Keratinocyte (primary cell): ENCODE measurements around the gene KLRD1. TPM values are rescaled to one million over a fixed set of nuclear protein-coding genes. Genes with fewer than 3 reads are reported as not detected.
"Not testable (repeated sequence)": the region's sequence is repeated elsewhere in the genome, so short reads cannot be mapped to it uniquely, and the experiment has no call there.

Source experiments
- DNase-seq: peaks from one replicate; pipeline ENCODE4 v3.0.0-alpha.2; 2011; ENCODE audit warnings: low read depth, missing footprints, low spot score
- FAIRE-seq: peaks from 2 replicates; lab custom pipeline; 2011; peaks lifted over from hg19 to GRCh38; lab: Jason Lieb, UNC
- H2AFZ ChIP-seq: 2 replicates; pipeline ENCODE4 v1.6.0; 2012; ENCODE audit warnings: low read length, control low read depth, inconsistent platforms; ENCODE audit not compliant: control insufficient read depth
- H3K27ac ChIP-seq: 2 replicates; pipeline ENCODE4 v1.5.1; 2011; ENCODE audit warnings: low read length; ENCODE audit not compliant: control insufficient read depth, insufficient read depth
- H3K27me3 ChIP-seq: 3 replicates; pipeline ENCODE4 v1.6.0; 2011; ENCODE audit warnings: low read length; ENCODE audit not compliant: control insufficient read depth, insufficient read depth; ENCODE audit errors: extremely low read depth
- H3K36me3 ChIP-seq, 2 experiments: 2 replicates in 1 of 2; 3 replicates in 1 of 2; pipeline ENCODE4 v1.5.1; 2011; ENCODE audit warnings: low read length in 2 of 2, mild to moderate bottlenecking in 1 of 2; ENCODE audit not compliant: control insufficient read depth in 2 of 2, insufficient read depth in 2 of 2; ENCODE audit errors: extremely low read depth in 1 of 2
- H3K4me1 ChIP-seq: 3 replicates; pipeline ENCODE4 v1.5.1; 2011; ENCODE audit warnings: low read length; ENCODE audit not compliant: control insufficient read depth, insufficient read depth; ENCODE audit errors: extremely low read depth
- H3K4me2 ChIP-seq: 3 replicates; pipeline ENCODE4 v1.6.0; 2011; ENCODE audit warnings: low read depth, low read length; ENCODE audit not compliant: control insufficient read depth, insufficient read depth; ENCODE audit errors: extremely low read depth
- H3K4me3 ChIP-seq, 3 experiments: fragments of 200-600 bp in 1 of 3; sonication (generic) in 1 of 3; 2 replicates in 2 of 3; 3 replicates in 1 of 3; pipeline ENCODE4 v1.5.1; 2011 to 2016; ENCODE audit warnings: low read length in 3 of 3, mild to moderate bottlenecking in 3 of 3, control low read depth in 2 of 3, inconsistent platforms in 1 of 3, low read depth in 1 of 3, mixed read lengths in 1 of 3, mixed run types in 1 of 3, moderate library complexity in 1 of 3; ENCODE audit not compliant: control insufficient read depth in 2 of 3, insufficient read depth in 2 of 3; ENCODE audit errors: extremely low read depth in 1 of 3
- H3K79me2 ChIP-seq: 2 replicates; pipeline ENCODE4 v1.6.0; 2012; ENCODE audit warnings: low read length; ENCODE audit not compliant: control insufficient read depth, insufficient read depth
- H3K9ac ChIP-seq: 3 replicates; pipeline ENCODE4 v1.6.0; 2011; ENCODE audit warnings: low read length; ENCODE audit not compliant: control insufficient read depth, insufficient read depth; ENCODE audit errors: extremely low read depth
- H3K9me1 ChIP-seq: 3 replicates; pipeline ENCODE4 v1.6.0; 2011; ENCODE audit warnings: low read length; ENCODE audit not compliant: control insufficient read depth, insufficient read depth; ENCODE audit errors: extremely low read depth
- H3K9me3 ChIP-seq: 2 replicates; pipeline ENCODE4 v1.5.1; 2012; ENCODE audit warnings: low read depth, low read length; ENCODE audit not compliant: control insufficient read depth
- H4K20me1 ChIP-seq: 3 replicates; pipeline ENCODE4 v1.6.0; 2011; ENCODE audit warnings: low read length; ENCODE audit not compliant: control insufficient read depth, insufficient read depth; ENCODE audit errors: extremely low read depth
- CTCF ChIP-seq, 3 experiments: IDR thresholded peaks in 1 of 3; conservative IDR thresholded peaks in 1 of 3; optimal IDR thresholded peaks in 1 of 3; 2 replicates in 2 of 3; 3 replicates in 1 of 3; pipeline versions ENCODE3 to v1.5.1; 2011; ENCODE audit warnings: low read length in 3 of 3, mild to moderate bottlenecking in 3 of 3, moderate library complexity in 2 of 3, control low read depth in 1 of 3, inconsistent platforms in 1 of 3; ENCODE audit not compliant: insufficient read depth in 2 of 3; ENCODE audit errors: extremely low read depth in 1 of 3
- EZH2 ChIP-seq: IDR thresholded peaks from one replicate; pipeline ENCODE4 v1.6.1; 2012; ENCODE audit warnings: inconsistent platforms, mild to moderate bottlenecking, low read length, moderate library complexity
- dilution Hi-C: fragments of 300-500 bp; cut with MboI; formaldehyde crosslinking; loops from one replicate; pipeline ENCODE4 v1.7.0; 2020; ENCODE audit warnings: low sequenced_read_pairs; ENCODE audit not compliant: extremely low pct_ligation_motif_present
- polyA plus RNA-seq, 5 experiments: library from polyadenylated mRNA; depleted of rRNA in 3 of 5; stranded (reverse) in 3 of 5; stranded (forward) in 1 of 5; unstranded in 1 of 5; fragments of >200 nt; gene quantifications; 1 replicate in 1 of 5; 2 replicates in 3 of 5; 3 replicates in 1 of 5; pipeline versions ENCODE4 v1.2.1 to v1.2.3, GENCODE V29; 2011 to 2012; ENCODE audit warnings: missing spikeins in 2 of 5, low read depth in 1 of 5, low replicate concordance in 1 of 5

The KLRD1 gene
- polyA plus RNA-seq, 1 donor (not counting 4 experiments of a cell fraction or from before 2014, with no cell fraction given): under 0.01 TPM

DNA sequence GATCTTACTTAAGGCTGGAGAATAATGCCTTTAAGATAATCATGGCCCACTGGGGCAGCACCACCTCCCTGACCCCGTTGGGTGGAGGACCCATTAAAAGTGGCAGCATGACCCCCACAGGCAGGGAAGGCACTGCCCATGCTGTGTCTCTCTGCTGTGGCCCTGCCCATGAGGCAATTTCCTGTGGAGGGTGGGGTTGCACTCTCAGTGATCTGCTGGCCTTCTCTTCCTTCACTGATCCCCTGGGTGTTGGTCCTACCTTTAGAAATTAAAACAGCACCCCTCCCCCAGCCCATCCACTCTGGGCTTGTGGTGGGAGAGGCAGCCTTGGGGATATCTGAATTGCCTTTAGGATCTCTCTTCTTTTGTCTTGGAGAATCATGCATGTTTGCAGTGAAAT lies 64.9 kb downstream of the KLRD1 start:
- Histone ChIP-seq H3K4me2 (peak overlapping the region; percentile 1), H3K27me3 (no peaks in the 10 kb centered on the region), H3K9ac (no peak overlapping the region), H4K20me1 (no peaks in the 10 kb centered on the region), H3K79me2 (peaks cover 11% of the 10 kb centered on the region), H3K9me3 (peaks cover 1% of the 10 kb centered on the region), H3K27ac (no peak overlapping the region), H3K4me3 (no peak overlapping the region), H3K4me1 (peaks cover 22% of the 10 kb centered on the region), H3K36me3 (peaks cover 3 to 7% of the 10 kb centered on the region in 2 experiments), H2AFZ (peak overlapping the region; percentile 1), H3K9me1 (no peaks in the 10 kb centered on the region)
- TF ChIP-seq CTCF (optimal IDR thresholded peaks at IDR 0.05 in 1 of 3, IDR thresholded peaks at IDR 0.05 in 1 of 3, conservative IDR thresholded peaks at IDR 0.05 in 1 of 3; ENCODE audit: extremely low read depth in 1 of 3, insufficient read depth in 2 of 3, low read length in 3 of 3) (no peak), EZH2 (no peak)
- DNase-seq (no peak), FAIRE-seq (no peak)
- dilution Hi-C loops: no loop called here

GRCh38 chr12:10374624-10375018 lies 67.0 kb downstream of the KLRD1 start:
- no peaks in the 10 kb centered on the region for H4K20me1 ChIP-seq
- dilution Hi-C loops: no loop called here

DNA sequence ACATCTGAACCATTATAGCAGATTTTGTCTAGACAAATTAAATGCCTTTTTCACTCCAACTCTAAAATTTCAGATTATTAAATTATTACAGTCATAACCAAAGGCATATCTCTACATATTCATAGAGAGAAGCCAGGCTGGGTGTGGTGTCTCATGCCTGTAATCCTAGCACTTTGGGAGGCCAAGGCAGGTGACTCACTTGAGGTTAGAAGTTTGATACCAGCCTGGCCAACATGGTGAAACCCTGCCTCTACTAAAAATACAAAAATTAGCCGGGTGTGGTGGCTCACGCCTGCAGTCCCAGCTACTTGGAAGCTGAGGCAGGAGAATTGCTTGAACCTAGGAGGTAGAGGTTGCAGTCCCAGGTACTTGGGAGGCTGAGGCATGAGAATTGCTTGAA lies 71.1 kb downstream of the KLRD1 start:
- H3K9ac ChIP-seq, H2AFZ ChIP-seq, H3K4me3 ChIP-seq, H3K9me3 ChIP-seq, H4K20me1 ChIP-seq, H3K9me1 ChIP-seq, H3K27me3 ChIP-seq, H3K79me2 ChIP-seq, H3K4me1 ChIP-seq, H3K36me3 ChIP-seq, H3K4me2 ChIP-seq, dilution Hi-C loops, DNase-seq, FAIRE-seq, H3K27ac ChIP-seq: not testable (repeated sequence)

More at GRCh38 chr12:10374624-10375018, 67.0 kb downstream of the KLRD1 start:
- TF ChIP-seq EZH2: no peak
- no peak for TF ChIP-seq CTCF (optimal IDR thresholded peaks at IDR 0.05 in 1 of 3, IDR thresholded peaks at IDR 0.05 in 1 of 3, conservative IDR thresholded peaks at IDR 0.05 in 1 of 3; ENCODE audit: extremely low read depth in 1 of 3, insufficient read depth in 2 of 3, low read length in 3 of 3)
- Histone ChIP-seq H2AFZ (no peak overlapping the region), H3K9me1 (no peaks in the 10 kb centered on the region), H3K4me1 (peaks cover 20% of the 10 kb centered on the region), H3K27ac (no peak overlapping the region), H3K9me3 (no peaks in the 10 kb centered on the region), H3K4me3 (no peak overlapping the region), H3K36me3 (peaks cover 2 to 7% of the 10 kb centered on the region in 2 experiments), H3K27me3 (no peaks in the 10 kb centered on the region), H3K9ac (no peak overlapping the region), H3K79me2 (peaks cover 4% of the 10 kb centered on the region), H3K4me2 (no peak overlapping the region)
- FAIRE-seq (no peak), DNase-seq (no peak)
